Measurements from ENCODE around the gene LSS.

The LSS gene

DNA sequence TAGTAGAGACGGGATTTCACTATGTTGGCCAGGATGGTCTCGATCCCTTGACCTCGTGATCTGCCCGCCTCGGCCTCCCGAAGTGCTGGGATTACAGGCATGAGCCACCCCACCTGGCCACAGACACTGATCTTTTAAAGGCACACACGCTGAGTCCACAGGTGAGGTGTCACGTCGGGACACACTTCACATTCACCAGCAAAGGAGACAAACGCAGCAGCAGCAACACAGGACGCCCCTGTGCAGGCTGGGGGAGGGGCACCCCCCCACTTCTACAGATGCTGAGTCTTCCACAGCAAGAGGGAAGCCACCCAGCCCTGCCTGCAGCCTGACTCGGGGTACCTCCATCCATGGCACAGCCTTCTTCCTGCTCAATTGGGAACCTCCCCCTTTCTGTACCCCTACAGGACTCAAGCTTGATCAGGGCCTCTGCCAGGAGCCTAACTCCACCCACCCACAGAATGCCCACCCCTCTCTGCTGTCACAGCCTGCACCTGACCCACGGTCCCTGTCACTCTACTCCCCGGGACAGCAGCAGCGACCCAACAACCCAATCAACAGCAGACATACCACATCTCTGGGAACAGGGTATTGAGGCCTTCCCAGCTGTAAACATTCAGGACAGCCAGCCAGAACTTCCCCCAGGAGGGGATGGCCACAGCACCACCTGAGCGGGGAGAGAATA, 9.5 kb downstream of the LSS start:
- DNase-seq (ENCODE audit: low read depth, low spot score): no peak

DNA sequence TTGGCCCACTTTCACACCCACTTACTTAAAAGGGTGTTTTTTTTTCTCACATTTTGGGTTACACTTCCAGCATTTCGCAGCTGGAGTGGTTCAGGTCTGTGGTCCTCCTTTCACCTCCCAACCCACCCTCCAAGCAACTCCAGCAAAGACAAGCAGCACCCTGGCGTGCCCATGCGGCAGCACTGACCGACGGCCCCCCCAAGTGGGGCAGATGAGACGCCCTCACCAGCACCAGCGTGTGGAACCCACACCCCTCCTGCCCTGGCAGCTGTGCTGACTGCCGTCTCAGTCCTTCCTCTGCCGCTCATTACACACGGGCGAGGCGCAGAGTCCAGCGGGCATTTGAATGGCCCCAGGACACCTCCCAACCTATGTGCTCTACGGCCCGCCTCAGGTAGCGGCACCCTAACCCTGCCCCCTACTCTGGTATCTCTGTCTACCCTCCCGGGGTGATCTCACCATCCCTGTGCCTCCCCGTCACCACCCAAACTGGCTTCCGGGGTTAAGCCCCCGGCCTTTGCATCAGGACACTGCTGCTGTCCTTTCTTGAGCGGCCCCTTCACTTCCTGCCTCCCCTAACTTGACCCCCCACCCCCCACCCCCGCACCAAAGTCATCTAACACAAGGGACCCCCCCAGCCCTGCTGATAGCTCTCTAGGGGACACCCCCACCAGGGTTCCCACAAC, 10.9 kb downstream of the LSS start:
- no peak for DNase-seq (ENCODE audit: low read depth, low spot score)

DNA sequence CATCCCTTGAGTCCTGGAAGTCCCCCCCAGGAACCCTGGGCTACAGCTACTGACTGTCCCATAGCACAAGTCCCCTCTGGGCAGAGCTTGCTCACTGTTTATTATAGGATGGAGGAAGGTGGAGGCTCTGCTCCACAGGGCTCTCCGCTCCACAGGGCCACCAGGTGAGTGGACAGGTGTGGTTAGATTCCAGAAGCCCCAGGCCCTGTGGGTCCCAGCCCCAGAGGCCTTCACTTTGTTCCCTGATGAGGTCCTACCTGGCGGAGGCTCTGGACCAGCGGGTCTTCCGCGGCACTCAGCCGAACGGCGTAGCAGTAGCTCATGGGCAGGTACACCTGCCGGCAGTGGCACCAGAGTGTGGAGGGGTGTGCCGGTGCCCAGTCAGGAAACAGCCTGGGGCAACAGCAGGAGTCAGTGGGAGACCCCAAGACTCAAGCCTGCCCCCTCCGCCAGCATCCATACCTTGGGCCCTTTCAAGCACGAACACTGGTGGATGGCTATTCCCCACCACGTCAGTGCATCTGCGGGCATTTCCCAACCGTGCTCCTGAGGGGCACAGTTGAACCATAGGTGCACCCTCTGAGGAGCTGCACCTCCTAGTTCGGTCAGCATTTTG, 12.3 kb downstream of the LSS start:
- DNase-seq (ENCODE audit: low read depth, low spot score): no peak

DNA sequence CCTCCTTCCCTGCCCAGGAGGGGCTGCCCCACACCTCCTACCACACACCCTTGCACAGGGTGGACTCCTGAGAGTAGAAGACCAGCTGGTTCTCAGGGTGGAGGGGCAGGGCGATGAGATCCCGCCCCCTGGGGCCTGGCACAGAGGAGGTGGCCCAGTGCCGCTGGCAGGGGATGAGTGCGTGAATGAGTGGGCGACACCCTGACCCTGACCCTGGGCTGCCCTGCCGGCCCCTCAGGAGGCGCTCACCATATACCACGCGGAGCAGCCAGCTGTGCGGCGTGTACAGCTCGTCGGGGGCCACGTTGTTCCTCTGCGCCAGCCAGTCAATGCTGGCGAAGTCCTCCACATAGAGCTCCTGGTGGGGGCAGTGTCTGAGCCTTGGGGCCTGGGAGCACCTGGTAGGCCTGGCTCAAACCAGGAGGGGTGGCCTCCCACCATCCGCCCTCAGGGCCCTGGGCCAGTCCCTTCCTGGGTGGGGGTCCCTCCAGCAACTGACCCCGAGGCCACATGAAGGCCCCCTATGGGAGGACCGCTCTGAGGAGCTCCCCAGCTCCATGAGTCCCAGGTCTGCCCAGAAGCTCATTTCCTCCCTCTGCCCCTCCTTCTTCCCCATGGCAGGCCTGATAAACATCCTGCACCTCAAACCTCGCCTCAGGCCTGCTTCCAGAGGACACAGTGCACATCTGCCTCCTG, 13.0 kb downstream of the LSS start:
- DNase-seq (ENCODE audit: low read depth, low spot score): no peak

DNA sequence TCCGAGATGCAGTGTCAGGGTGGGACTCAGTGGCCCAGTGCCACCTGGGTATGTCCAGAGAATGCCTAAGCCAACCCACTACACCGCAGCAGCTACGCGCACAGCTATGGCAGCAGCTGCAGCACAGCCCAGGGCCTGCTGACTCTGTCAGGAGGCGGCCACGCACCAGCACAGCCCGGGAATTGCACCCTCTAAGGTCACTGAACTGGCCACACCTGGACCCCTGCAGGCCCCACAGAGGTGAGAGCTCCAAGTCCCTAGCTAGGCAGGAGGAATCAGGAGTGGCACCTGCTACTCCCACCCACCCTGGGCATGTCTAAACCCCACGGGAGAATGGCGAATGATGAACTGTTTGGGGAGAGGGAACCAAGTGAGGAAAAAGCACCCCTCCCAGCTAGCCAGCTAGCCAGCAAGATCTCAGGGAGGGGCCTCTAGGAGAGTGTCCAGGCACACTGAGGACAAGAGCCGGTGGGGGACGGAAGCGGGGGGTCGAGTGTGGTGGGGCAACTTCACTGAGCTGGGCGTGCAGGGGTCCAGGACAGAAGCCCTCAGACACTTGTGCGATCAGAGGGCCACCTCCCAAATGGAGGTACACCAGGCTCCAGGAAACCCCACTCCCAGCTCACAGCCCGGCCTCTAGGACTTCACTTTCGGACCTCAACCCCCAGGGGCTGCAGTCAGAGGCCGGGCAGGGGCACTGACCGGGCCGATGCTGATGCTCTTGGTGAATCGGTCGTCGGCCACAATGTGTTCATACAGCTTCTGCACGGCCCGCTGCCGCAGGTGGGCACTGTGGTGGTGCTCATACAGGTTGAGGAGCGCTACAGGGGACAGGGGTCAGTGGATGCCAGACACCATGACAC, 13.9 kb downstream of the LSS start:
- DNase-seq (ENCODE audit: low read depth, low spot score): no peak

DNA sequence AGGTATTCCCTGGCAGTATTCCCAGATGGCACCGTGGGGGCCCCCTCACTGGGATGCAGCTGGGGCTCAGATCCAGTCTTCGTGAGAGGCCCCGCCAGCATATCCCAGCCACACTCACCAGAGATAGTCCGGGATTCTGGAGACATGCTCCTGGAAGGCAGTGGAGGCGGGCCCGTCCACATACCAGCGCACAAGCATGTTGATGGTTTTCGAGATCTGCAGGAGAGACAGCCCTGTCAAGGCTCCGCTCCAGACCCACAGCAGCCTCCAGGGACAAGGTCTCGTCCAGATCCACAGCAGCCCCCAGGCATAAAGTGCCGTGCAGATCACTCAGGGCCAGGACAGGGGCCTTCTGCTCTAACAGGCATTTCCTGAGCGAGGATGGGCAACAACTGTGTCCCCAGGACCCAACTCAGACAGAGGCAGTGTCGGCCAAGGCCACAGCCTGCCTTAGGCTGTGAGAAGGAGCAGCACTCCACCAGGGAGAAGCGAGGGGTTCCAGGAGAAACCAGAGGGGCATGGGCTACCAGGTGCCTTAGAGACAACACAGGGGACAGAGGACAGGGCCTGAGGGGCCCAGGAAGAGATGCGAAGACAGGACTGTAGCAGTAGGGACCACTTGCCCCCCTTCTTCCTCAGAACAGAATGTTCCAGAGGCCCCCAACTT, 14.8 kb downstream of the LSS start:
- DNase-seq (ENCODE audit: low read depth, low spot score): no peak

DNA sequence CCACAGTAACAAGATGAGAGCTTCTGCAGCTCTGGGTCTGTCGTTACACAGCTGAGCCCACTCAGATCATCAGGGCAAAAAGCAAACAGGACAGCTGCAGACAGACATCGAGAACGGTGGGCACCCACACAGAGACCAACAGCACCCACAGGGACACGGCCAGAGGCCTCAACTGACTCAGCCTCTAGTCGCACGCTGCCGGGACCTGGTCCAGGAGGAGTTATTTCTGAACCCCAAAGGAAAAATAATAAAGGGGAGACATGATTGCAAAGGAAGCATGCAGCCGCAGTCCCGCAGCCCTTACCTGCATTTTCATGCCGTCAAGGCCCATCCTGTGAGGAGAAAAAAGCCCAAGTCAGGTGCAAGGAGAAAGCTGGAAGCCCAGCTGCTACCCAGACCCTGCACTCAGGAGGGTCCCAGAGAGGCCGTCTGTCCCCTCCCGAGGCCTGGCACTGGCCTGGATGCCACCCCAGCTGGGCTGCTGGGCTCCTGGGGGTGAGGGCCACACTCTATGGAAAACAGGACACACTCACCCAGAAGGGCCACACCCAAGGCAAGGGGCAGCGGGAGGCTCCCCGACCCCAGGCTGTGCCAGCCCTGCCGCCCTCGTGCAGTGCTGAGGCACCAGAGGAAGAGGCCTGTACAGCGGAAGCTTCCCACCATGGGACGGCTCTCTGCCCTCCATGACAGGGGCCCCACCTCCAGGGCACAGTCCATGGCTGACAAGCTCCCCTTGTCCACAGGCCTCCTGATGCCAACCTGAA, 15.7 kb downstream of the LSS start:
- DNase-seq (ENCODE audit: low read depth, low spot score): no peak

DNA sequence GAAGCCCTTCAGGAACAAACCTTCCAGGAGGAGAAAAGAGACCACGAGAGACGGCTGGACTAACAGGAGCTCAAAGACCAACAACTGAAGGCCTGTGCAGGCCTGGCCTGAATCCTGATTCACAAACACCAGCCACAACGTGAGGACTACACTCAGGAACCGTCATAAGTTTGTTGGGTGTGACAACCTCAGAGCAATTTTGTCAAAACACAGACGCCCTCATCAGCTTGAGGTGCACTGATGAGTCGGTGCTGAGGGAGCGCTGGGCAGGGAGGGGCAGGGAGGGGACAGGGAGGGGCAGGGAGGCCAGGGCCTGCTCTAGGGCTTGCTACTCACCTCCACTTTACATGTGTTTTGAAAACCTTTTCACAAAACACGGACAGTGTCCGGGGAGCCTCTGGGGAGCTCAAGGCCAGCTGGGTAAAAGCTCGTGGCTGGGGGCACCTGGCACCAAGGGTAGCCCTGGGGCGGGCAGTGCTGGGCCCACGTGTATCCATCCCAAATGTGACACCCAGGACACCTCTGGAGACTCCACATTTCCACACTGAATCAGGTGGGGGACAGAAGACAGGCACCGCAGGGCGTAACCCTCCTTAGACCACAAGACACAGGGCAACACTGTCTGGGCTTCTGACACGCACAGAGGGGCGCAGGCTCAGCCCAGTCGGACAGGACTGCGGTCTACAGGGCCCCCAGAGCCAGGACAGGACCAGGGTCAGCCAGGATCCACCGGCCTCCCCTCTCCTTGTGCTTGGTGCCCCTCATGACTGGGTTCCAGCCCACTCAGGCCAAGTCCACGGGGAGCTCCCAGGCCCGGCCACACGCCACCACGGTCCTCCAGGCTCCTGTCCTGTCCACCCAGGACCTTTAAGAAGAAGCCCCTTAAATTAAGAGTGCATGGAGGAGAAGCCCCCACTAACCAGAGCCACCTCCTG, 16.5 kb downstream of the LSS start:
- no peak for DNase-seq (ENCODE audit: low read depth, low spot score)

DNA sequence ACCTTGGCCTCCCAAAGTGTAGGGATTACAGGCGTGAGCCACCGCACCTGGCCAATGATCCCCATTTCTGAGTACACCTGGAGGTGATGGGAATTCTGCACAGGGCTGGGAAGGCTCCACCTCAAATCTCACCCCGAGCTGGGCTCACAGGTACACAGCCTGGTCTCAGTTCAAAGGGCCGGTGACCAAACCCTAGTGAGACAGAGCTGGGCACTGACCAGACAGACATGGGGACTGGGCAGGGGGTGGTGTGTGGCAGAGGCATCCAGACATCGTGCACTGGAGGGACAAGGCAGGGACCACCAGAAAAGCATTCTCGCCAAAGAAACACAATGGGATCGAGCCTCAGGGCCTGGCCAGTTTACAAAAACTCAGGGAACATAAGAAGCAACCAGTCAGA, 17.2 kb downstream of the LSS start:
- DNase-seq (ENCODE audit: low read depth, low spot score): no peak

DNA sequence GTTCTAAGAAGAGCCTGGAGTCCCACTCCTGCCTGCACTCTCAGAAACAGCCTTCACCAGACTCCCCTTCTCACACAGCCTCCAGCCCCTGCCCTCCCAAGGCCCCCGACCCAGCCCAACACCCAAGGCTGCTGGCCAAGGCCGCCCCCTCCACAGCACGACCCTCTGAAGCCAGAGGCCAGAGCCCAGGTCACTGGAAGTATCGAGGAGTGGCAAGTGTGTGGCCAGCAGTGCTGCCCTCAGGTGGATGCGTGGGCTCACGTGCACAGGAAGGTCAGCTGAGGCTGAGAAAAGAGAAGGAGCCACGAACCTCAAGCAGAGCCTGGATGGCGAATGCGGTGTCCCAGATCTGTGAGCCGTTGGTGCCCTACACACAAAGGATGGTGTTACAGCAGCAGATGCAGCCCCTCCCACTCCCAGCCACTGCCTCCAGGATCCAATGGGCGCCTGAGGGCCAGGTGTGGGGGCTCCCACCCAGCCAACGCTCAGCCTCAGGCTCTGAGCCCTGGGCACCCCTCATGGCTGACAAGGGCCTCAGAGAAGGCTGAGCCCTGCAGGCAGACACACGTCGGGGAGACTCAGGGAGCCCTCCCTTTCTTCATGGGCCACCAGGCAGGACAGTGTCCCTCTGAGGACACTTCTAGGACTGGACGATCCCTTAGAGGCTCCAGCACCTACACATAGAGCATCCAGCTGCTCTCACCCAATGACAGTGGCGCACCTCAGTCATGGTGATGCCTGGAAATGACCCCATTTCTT, 18.0 kb downstream of the LSS start:
- DNase-seq (ENCODE audit: low read depth, low spot score): no peak

DNA sequence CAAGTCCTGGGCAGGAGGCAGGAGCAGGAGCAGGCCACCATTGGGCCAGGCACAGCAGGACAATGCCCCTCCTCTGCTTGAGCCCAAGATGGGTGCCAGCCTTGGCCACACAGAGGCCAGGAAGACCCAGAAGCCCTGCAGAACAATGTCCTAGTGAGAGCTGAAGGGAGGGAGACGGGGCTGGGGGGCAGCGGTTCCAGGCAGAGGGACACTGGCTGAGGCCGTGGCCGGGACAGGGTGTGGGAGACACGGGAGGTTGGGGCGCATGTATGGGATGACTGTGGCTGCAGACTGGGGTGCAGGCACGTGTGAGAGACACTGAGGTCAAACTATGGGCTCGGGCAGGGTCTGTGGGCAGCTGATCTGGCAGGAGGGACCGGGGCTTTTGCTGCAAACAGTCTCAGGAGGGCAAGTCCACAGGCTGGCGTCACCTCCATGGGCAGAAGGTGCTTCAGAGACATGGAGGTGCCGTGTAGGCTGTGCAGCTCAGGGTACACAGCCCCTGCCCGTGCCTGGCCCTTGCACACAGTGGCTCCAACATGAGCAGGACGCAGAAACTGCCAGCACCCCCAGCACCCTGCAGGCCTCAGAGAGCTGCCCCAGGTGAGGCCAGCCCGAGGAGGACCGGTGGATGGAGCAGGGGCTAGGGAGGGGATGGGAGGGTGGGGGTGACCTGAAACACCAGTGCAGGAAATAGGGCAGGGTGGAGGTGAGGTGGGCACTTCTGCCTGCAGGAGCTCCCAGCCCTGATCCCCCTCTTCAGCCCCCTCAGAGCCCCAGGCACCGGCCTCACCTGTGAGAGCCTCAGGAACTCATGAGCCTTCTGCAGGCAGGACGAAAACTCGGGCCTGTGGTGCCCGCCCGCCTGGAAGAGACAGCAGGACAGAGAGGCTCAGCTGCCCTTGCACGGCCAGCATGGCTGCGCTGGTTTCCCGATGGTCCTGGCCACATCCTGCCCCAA, 19.5 kb downstream of the LSS start:
- DNase-seq (ENCODE audit: low read depth, low spot score): no peak

DNA sequence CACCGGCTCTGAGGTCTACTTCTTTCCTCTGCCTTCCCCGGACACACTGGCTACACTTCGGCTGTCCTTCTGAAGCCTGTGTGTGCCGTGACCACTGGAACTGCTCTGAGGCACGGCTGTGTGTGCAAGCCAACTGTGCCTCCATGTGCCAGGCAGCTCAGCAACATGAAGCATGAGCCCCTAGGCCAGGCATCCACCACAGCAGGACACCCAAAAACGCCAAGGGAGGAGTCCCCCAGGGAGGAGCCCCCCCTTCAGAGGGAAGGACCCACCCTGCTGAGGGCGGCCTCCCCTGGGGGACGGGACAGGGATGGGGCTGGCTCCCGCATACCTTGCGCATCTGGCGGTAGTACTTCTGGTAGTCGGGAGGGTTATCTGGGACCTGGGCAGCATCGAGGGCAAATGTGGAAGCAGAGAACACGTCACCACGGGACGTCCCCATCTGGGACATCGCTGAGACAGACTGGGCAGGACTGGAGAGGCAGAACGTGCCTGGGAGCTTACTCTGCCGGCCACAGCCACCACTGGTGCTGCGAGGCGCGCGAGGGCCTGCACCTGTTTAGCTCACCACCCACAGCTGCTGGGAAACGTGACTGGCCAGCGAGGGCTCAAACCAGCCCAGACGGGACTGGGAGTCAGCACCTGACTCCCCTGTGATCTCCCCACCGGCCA, 20.5 kb downstream of the LSS start:
- DNase-seq (ENCODE audit: low read depth, low spot score): no peak

DNA sequence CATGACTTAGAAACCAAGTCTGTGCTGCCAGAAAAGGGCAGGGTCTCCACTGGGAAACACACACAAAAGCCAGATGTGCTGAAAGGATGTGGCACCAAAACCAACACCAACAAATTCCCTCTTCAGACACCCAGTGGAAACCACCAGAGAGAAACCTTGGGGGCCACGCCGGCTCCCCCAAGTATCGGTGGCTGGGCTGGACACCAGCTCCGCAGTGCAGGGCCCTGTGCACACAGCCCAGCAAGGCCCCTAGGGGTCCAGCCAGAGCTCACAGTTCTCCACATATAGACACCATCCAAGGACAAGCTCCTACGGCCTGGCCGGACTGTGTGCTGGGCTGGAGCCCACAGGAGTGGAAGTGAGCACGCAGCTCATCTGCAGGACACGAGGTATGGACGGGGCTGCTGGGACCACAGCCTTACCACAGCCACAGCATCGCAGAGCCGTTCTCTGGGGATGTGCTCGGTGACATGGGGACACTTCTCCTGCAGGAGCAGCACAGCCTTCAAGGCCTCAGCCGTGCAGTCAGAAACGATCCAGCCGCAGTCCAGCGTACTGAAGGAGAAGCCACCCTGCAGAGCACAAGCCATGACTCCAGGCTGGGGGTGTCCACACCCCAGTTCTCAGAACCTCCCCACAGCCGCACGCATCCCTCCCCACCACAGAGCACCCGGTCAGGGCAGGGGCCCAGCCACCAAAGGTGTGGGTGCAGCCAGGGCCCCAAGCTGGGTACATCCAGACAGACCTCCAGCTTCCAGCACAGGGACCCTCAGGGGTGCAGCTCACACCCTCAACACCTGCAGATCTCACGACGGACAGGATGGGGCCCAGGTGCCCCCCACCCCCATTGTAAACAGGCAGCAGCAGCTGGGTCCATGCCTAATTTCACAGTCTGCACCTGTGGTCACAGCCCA, 21.3 kb downstream of the LSS start:
- no peak for DNase-seq (ENCODE audit: low read depth, low spot score)

DNA sequence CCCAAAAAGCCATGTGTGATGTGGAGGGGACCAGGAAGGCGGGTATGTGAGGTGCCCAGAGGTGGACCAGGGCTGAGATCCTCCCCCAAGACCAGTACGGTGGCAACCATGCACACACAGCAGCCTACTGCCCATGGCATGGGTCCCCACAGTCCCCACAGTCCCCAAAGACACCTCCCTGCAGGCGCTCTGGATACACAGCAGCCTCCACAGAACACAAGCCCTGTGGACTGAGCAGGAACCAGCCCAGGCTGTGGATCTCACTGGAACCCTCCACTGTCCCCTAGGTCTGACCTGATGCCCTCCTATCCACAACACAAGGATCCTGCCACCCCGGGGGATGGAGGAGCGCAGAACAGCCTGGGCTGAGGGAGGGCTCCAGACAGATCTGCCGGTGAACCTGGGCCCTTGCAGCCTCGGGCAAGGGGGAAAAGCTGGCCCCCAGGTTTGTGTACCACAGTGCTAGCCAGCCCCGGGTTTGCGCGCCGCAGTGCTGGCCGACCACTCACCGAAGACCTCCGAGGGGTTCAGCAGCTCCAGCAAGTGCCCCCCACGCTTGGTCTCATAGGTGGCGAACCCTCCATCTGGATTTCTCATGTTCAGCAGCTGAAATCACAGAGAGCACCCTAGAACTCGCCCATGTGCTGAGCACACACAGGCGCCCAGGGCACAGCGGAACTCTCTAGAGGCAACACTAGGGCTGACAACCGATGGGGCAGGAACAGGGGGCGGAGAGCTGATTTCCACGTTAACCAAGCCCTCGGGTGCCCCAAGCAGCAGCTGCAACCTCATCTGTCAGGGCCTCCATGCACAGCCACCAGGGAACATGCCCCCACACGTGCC, 22.2 kb downstream of the LSS start:
- DNase-seq (ENCODE audit: low read depth, low spot score): no peak

DNA sequence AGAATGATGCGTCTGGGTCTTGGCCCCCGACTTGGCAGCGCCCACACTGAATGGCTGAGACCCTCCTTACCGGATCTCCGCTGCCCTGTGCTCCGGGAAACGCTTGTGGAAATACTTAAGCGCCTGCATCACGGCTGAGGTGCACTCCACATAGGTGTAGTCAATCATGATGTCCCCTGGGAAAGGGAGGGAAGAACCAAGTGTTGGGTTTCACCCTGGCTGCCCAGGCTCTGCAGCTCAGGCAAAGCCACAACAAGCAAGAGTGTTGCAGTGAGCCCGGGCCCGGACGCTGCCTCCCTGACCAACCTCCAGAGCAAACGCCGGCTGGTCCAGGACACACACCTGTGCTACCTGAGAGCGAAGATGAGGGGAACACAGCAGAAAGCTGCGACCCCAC, 22.8 kb downstream of the LSS start:
- DNase-seq (ENCODE audit: low read depth, low spot score): no peak
